ENCODE data around the gene PPP4R4. TPM values are rescaled to one million over a fixed set of nuclear protein-coding genes. Genes with fewer than 3 reads are reported as not detected.

The PPP4R4 gene
- total and polyA plus RNA-seq, 2 experiments from 2014 or later: 0.11 to 0.22 TPM

DNA sequence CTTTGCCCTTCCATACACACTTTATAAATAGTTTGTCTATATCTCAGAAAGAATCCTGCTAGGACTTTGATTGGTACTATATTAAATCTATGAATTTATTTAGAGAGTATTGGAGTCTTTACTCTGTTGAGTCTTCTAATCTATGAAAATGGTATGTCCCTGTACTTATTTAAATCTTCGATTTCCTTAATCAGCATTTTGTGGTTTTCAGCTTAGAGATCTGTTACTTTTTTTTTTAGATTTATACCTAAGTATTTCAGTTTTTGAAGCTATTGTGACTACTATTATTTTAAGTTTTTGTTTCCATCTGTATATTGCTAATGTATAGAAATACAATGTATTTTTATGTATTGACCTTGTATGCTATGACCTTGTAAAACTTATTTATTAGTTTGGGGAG lies 31.3 kb upstream of the PPP4R4 start:
- no peaks in the 10 kb centered on the region for H3K9me2 ChIP-seq (ENCODE audit: insufficient read depth)
- TF ChIP-seq EZH2 (IDR thresholded peaks at IDR 0.05; ENCODE audit: insufficient read depth, poor library complexity, severe bottlenecking) (no peak), EZH2phosphoT487 (IDR thresholded peaks at IDR 0.05; ENCODE audit: insufficient read depth, low read depth) (no peak)
- in situ Hi-C loops (cut with MboI): loop anchor here (25.0 kb wide), 1 partner anchor 481 kb away; no protein-coding TSS in a partner anchor

DNA sequence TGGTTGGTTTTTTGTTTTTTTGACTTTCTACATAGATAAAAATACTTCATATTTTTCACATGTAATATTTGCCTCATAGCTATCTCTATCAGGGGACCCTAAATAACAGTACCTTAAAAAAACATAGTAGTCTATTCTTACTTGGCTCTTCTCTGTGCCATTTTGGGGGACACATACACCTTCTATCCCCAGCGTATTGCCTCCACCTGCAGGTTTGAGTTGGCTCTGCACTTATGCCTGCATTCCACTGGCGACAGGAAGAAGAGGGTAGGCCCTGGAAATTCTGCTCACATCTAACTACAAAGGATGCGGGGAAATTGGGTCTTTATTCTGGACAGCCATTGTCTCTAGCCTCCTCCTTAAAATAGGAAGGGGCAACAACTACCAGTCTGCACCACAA lies 30.9 kb upstream of the PPP4R4 start:
- Histone ChIP-seq H3K79me2 (ENCODE audit: insufficient read depth) (no peaks in the 10 kb centered on the region), H3K9me3 (ENCODE audit: low read depth) (no peaks in the 10 kb centered on the region), H3K27me3 (replicated peaks; ENCODE audit: insufficient read depth) (no peaks in the 10 kb centered on the region), H3K4me2 (ENCODE audit: unreplicated experiment) (no peak overlapping the region), H3K36me3 (ENCODE audit: low read depth) (no peaks in the 10 kb centered on the region), H3K27ac (no peak overlapping the region), H2AFZ (no peak overlapping the region), H3K9me2 (ENCODE audit: insufficient read depth) (no peaks in the 10 kb centered on the region), H4K20me1 (ENCODE audit: insufficient read depth) (no peaks in the 10 kb centered on the region), H3F3A (ENCODE audit: insufficient read depth) (no peaks in the 10 kb centered on the region), H3K9ac (no peak overlapping the region), H3K4me3 (no peak overlapping the region), H3K4me1 (ENCODE audit: insufficient read depth) (no peaks in the 10 kb centered on the region)
- TF ChIP-seq EZH2phosphoT487 (IDR thresholded peaks at IDR 0.05; ENCODE audit: insufficient read depth, low read depth): no peak
- no peak for TF ChIP-seq EZH2 (IDR thresholded peaks at IDR 0.05; ENCODE audit: insufficient read depth, poor library complexity, severe bottlenecking)
- DNase-seq: no peak
- in situ Hi-C loops (cut with MboI): loop anchor here (25.0 kb wide), 1 partner anchor 481 kb away; no protein-coding TSS in a partner anchor
- WGBS, 2 experiments (ENCODE audit: low coverage in 1 of 2, low lambda C conversion rate in 2 of 2, missing lambda C conversion rate in 2 of 2): 76 to 81% methylated on average over 3 of the region's 3 CpGs

More for the DNA sequence above, 31.3 kb upstream of the PPP4R4 start:
- H4K20me1 ChIP-seq (ENCODE audit: insufficient read depth): no peaks in the 10 kb centered on the region
- no peak overlapping the region for H3K4me3 ChIP-seq
- no peak overlapping the region for H3K4me2 ChIP-seq (ENCODE audit: unreplicated experiment)
- H3K79me2 ChIP-seq (ENCODE audit: insufficient read depth): no peaks in the 10 kb centered on the region
- H3K9ac ChIP-seq: no peak overlapping the region
- no peaks in the 10 kb centered on the region for H3K9me3 ChIP-seq (ENCODE audit: low read depth)
- no peaks in the 10 kb centered on the region for H3K4me1 ChIP-seq (ENCODE audit: insufficient read depth)
- no peaks in the 10 kb centered on the region for H3F3A ChIP-seq (ENCODE audit: insufficient read depth)
- 67 to 68% methylated on average over 1 of the region's 1 CpG for WGBS, 2 experiments (ENCODE audit: low coverage in 1 of 2, low lambda C conversion rate in 2 of 2, missing lambda C conversion rate in 2 of 2)
- no peak overlapping the region for H3K27ac ChIP-seq
- no peaks in the 10 kb centered on the region for H3K27me3 ChIP-seq (replicated peaks; ENCODE audit: insufficient read depth)
- DNase-seq: no peak
- H2AFZ ChIP-seq: no peak overlapping the region
- H3K36me3 ChIP-seq (ENCODE audit: low read depth): no peaks in the 10 kb centered on the region

GRCh38 chr14:94143711-94144110 lies 30.4 kb upstream of the PPP4R4 start:
- no peak overlapping the region for H3K4me2 ChIP-seq (ENCODE audit: unreplicated experiment)
- H3K9me3 ChIP-seq (ENCODE audit: low read depth): no peaks in the 10 kb centered on the region
- no peak for DNase-seq
- no peak overlapping the region for H2AFZ ChIP-seq
- H3F3A ChIP-seq (ENCODE audit: insufficient read depth): no peaks in the 10 kb centered on the region
- no peak overlapping the region for H3K27ac ChIP-seq
- H3K9me2 ChIP-seq (ENCODE audit: insufficient read depth): no peaks in the 10 kb centered on the region
- H3K36me3 ChIP-seq (ENCODE audit: low read depth): no peaks in the 10 kb centered on the region
- WGBS, 2 experiments (ENCODE audit: low coverage in 1 of 2, low lambda C conversion rate in 2 of 2, missing lambda C conversion rate in 2 of 2): 49 to 58% methylated on average over 4 of the region's 4 CpGs
- no peaks in the 10 kb centered on the region for H4K20me1 ChIP-seq (ENCODE audit: insufficient read depth)
- TF ChIP-seq EZH2 (IDR thresholded peaks at IDR 0.05; ENCODE audit: insufficient read depth, poor library complexity, severe bottlenecking): no peak
- no peak for TF ChIP-seq EZH2phosphoT487 (IDR thresholded peaks at IDR 0.05; ENCODE audit: insufficient read depth, low read depth)
- H3K9ac ChIP-seq: no peak overlapping the region
- no peaks in the 10 kb centered on the region for H3K27me3 ChIP-seq (replicated peaks; ENCODE audit: insufficient read depth)
- in situ Hi-C loops (cut with MboI): loop anchor here (25.0 kb wide), 1 partner anchor 481 kb away; no protein-coding TSS in a partner anchor
- H3K79me2 ChIP-seq (ENCODE audit: insufficient read depth): no peaks in the 10 kb centered on the region
- no peak overlapping the region for H3K4me3 ChIP-seq
- no peaks in the 10 kb centered on the region for H3K4me1 ChIP-seq (ENCODE audit: insufficient read depth)

GRCh38 chr14:94144765-94145164 lies 29.4 kb upstream of the PPP4R4 start:
- Histone ChIP-seq H3K27me3 (replicated peaks; ENCODE audit: insufficient read depth) (peaks cover 1% of the 10 kb centered on the region; the same call in 1 of the 2 replicates), H3K4me1 (ENCODE audit: insufficient read depth) (no peaks in the 10 kb centered on the region), H3K27ac (no peak overlapping the region), H4K20me1 (ENCODE audit: insufficient read depth) (no peaks in the 10 kb centered on the region), H3K4me2 (ENCODE audit: unreplicated experiment) (no peak overlapping the region), H3K9me2 (ENCODE audit: insufficient read depth) (no peaks in the 10 kb centered on the region), H3K9me3 (ENCODE audit: low read depth) (no peaks in the 10 kb centered on the region), H2AFZ (no peak overlapping the region), H3K9ac (no peak overlapping the region), H3K36me3 (ENCODE audit: low read depth) (no peaks in the 10 kb centered on the region), H3F3A (ENCODE audit: insufficient read depth) (no peaks in the 10 kb centered on the region), H3K79me2 (ENCODE audit: insufficient read depth) (no peaks in the 10 kb centered on the region), H3K4me3 (no peak overlapping the region)
- in situ Hi-C loops (cut with MboI): loop anchor here (25.0 kb wide), 1 partner anchor 482 kb away; no protein-coding TSS in a partner anchor
- TF ChIP-seq EZH2 (IDR thresholded peaks at IDR 0.05; ENCODE audit: insufficient read depth, poor library complexity, severe bottlenecking) (no peak), EZH2phosphoT487 (IDR thresholded peaks at IDR 0.05; ENCODE audit: insufficient read depth, low read depth) (no peak)
- no peak for DNase-seq
- WGBS, 2 experiments (ENCODE audit: low coverage in 1 of 2, low lambda C conversion rate in 2 of 2, missing lambda C conversion rate in 2 of 2): 24 to 30% methylated on average over 1 of the region's 1 CpG

Measured in GM23248 (cell line).